GM12892 (cell line): Measurements from ENCODE around the gene CCDC92B.
A peak's percentile ranks its signal among the peaks of the same experiment; 100 is the strongest.
"Not testable (repeated sequence)": the region's sequence is repeated elsewhere in the genome, so short reads cannot be mapped to it uniquely, and the experiment has no call there.

Experiments
- DNase-seq: peaks from one replicate; pipeline ENCODE4 v3.0.0; 2011; ENCODE audit not compliant: insufficient read length
- FAIRE-seq: peaks from 2 replicates; lab custom pipeline; 2011; peaks lifted over from hg19 to GRCh38; lab: Jason Lieb, UNC
- POLR2A ChIP-seq: IDR thresholded peaks from 2 replicates; pipeline ENCODE4 v1.6.1; 2011; ENCODE audit warnings: low read depth, low read length, control low read depth
- POLR2AphosphoS5 ChIP-seq: IDR thresholded peaks from 2 replicates; pipeline ENCODE4 v1.6.1; 2011; ENCODE audit warnings: low read depth, low read length, control low read depth
- TAF1 ChIP-seq: IDR thresholded peaks from 2 replicates; pipeline ENCODE4 v1.6.1; 2011; ENCODE audit warnings: low read depth, mild to moderate bottlenecking, control low read depth, low read length, borderline replicate concordance

Gene CCDC92B

GRCh38 chr17:2786176-2786881 lies 36.9 kb upstream of the CCDC92B start:
- TF ChIP-seq POLR2AphosphoS5 (no peak), TAF1 (no peak), POLR2A (no peak)
- DNase-seq (peak; percentile 86), FAIRE-seq (peak; percentile 33)

DNA sequence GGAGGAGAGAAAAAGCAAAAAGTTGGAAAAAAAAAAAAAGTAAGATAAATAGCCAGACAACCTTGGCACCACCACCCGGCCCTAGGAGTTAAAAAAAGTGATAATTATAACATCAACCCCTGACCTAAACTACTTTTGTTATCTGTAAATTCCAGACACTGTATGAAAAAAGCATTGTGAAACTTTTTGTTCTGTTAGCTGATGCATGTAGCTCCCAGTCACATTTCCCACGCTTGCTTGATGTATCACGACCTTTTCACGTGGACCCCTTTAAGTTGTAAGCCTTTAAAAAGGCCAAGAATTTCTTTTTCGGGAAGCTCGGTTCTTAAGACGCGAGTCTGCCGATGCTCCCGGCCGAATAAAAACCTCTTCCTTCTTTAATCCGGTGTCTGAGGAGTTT lies 35.9 kb upstream of the CCDC92B start:
- not testable (repeated sequence) for FAIRE-seq

DNA sequence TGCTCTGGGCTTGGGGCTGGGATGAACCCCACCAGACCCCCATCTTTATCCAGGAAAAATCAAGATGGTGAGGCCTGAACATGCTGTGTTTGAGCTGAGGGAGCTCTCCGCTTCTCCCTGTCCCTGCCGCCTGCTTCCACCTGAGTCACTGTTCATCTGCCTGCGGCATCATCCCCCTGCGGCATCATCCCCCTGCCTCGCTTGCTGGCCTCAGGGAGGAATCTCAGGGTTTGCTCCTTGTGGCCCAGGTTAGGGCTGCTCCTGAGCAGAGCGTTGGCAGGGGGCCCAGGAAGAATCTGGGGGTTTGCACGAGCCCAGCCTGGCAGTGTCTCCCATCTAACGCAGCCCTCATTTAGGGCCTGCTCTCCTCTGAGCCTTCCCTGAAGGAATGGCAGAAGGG lies 35.4 kb upstream of the CCDC92B start:
- DNase-seq (no peak), FAIRE-seq (no peak)
- TF ChIP-seq TAF1 (no peak), POLR2A (no peak), POLR2AphosphoS5 (no peak)

More for the DNA sequence above, 35.9 kb upstream of the CCDC92B start:
- not testable (repeated sequence) for DNase-seq

DNA sequence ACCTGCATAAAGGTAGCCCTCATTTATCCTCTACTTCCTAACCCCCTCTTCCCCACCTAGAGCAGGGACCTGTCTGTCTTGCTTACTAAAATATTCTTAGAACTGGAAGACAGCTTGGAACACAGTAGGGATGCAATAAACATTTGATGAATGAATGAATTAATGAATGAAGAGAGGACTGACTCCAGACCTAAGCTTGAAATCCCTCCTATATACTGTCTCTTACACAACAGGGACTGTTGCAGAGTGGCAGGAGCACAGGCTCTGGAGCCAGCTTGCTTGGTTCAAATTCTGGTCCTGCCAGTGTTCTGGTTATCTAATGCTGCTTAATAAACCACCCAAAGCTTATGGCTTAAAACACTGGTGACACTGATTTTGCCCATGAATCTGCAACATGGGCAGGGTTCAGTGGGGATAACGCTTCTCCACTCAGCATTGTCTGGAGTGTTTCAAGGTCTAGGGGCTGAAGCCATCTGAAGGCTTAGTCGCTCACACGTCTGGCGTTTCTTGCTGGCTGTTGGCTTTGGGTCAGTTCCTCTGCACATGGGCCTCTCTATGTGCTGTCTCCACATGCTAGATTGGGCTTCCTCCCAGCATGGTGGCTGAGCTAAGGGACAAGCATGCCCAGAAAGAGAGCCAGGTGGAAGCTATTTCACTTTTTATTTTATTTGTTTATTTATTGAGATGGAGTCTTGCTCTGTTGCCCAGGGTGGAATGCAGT lies 34.0 kb upstream of the CCDC92B start:
- no peak for TF ChIP-seq POLR2AphosphoS5
- no peak for TF ChIP-seq POLR2A
- TF ChIP-seq TAF1 = no peak
- FAIRE-seq = no peak
- no peak for DNase-seq

DNA sequence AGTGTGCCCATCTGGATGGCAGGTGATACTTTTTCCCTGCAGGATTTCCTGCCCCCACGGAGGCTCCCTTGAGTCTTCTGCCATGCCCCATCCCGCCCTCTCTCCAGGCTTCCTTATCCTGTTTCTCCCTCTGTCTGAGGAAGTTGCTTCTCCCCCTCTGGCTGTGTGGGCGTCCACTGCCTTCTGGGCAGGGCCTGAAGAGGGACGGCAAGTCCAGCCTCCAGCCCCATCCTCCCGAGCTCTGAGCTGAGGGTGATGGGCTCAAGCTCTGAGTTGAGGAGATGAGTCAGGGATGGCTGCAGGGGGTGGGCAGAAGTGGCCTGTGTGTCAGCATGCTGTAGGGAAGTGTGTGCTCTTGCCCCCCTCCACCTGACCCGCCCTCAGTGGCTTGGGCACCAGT lies 32.6 kb upstream of the CCDC92B start:
- FAIRE-seq (no peak), DNase-seq (no peak)
- no peak for TF ChIP-seq POLR2AphosphoS5
- no peak for TF ChIP-seq TAF1
- no peak for TF ChIP-seq POLR2A

DNA sequence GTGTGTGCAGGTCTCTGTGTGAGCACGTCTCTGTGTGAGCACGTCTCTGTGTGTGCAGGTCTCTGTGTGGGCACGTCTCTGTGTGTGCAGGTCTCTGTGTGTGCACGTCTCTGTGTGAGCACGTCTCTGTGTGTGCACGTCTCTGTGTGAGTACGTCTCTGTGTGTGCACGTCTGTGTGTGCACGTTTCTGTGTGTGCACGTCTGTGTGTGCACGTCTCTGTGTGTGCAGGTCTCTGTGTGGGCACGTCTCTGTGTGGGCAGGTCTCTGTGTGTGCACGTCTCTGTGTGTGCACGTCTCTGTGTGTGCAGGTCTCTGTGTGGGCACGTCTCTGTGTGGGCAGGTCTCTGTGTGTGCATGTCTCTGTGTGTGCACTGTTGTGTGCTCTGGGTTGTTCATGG lies 32.1 kb upstream of the CCDC92B start:
- not testable (repeated sequence) for FAIRE-seq, DNase-seq

DNA sequence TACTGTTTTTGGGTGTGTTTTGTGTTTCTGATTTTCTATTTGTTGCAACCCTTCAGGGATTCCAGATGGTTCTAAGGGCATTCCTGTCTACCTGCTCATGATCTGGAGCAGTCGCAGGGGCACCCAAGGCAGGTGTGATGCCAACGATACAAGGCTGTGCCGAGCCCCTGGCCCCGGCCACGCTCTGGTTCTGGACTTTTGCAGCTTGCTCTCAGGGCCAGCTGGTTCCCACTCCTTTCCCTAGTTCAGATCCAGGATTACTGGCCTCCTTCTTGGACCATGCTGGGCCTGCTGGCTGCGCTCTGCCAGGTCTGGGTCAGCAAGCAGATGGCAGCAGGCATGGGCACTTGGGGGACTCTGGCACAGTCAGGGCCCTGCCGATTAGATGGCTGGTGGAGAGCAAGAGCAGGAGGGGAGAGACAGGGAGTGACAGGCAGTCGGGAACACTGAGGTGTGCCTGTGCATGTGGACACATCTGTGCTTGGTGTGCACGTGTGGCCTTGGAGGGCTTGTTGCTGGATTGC lies 31.5 kb upstream of the CCDC92B start:
- TF ChIP-seq TAF1 (no peak), POLR2A (no peak), POLR2AphosphoS5 (no peak)
- no peak for FAIRE-seq

GRCh38 chr17:2780256-2780655 lies 30.8 kb upstream of the CCDC92B start:
- TF ChIP-seq POLR2A (no peak), POLR2AphosphoS5 (no peak), TAF1 (no peak)
- FAIRE-seq = no peak
- no peak for DNase-seq

More for the DNA sequence above, 31.5 kb upstream of the CCDC92B start:
- DNase-seq = no peak

DNA sequence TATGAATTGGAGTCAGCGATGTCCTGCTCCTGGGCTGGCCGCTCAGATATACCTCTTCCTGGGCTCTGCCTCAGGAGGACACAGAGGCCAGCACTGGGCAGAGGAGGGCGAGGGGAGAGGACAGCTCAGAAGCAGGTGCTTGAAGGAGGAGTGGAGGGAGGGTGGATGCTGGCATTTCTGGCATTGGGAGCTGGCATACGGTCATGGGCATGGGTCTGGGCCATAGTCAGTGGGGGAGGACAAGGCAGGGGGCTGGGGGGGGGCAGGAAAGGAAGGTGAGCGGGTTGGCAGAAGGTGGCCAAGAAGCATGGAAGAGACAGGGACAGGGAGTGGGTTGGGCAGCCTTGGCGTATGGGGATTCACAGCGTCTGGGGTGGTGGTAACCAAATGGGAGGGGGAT lies 30.1 kb upstream of the CCDC92B start:
- no peak for FAIRE-seq
- no peak for TF ChIP-seq POLR2A
- no peak for DNase-seq

DNA sequence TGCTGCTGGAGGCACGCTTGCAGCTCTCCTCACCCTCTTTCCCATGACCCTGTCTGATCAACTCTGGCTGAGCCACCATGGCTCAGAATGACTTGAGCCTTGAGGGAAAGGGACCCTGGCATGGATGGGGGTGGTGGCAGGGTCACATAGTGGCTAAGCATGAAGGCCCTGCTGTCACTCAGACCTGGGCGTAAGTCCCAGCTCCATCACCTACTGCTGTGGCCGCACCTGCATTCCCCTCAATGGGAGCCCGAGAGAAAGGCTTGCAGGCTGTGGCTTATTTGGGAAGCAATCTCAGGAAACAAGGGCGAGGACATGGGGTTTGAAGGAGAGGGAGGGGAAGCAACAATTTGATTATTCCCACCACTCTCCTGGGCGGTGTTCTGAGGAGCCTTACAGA lies 29.0 kb upstream of the CCDC92B start:
- TF ChIP-seq POLR2AphosphoS5 (no peak), TAF1 (no peak), POLR2A (no peak)
- FAIRE-seq (no peak), DNase-seq (no peak)

GRCh38 chr17:2777242-2777867 lies 27.9 kb upstream of the CCDC92B start:
- no peak for FAIRE-seq
- TF ChIP-seq POLR2AphosphoS5 (no peak), POLR2A (no peak), TAF1 (no peak)
- no peak for DNase-seq

GRCh38 chr17:2776589-2777241 lies 27.3 kb upstream of the CCDC92B start:
- no peak for TF ChIP-seq POLR2A
- no peak for TF ChIP-seq TAF1
- no peak for TF ChIP-seq POLR2AphosphoS5
- no peak for DNase-seq
- FAIRE-seq = no peak
